CD4-positive, alpha-beta T cell treated with Interleukin-21 for 1 hour (primary cell): Measurements from ENCODE around the gene PRKAG2.
A peak's percentile ranks its signal among the peaks of the same experiment; 100 is the strongest.

Experiments
- DNase-seq: peaks from one replicate; pipeline ENCODE4 v3.0.0-alpha.2; 2020

PRKAG2 gene

GRCh38 chr7:151864081-151864480 lies 12.8 kb downstream of the PRKAG2 start:
- no peak for DNase-seq

DNA sequence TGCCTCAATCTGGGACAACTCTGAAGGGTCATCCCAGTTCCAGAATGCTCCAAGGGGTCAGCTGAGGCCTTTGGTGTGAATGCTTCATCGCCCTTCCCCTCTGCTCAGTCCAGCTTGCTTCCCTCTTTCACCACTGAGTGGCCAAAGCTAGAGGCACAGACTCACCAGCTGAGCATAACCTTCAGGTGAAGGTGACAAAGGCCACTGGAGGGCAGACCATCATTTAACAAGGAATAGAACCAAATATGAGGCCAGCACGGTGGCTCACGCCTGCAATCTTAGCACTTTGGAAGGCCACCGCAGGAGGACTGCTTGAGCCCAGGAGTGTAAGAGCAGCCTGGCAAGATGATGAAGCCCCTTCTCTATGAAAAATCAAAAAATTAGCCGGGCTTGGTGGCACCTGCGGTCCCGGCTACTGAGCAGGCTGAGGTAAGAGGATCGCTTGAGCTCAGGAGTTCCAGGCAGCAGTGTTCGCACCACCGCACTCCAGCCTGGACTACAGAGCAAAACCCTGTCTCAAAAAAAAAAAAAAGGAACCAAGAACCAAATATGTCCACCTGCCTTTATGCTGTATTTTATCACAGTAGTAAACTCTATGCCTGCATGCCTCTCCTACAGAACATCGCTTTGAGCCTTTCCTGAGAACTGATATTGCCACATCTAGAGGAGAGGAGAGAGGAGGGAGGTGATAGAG lies 13.4 kb downstream of the PRKAG2 start:
- no peak for DNase-seq

- DNase-seq = no peak
Observed at GRCh38 chr7:151862606-151863381, 14.1 kb downstream of the PRKAG2 start.

DNA sequence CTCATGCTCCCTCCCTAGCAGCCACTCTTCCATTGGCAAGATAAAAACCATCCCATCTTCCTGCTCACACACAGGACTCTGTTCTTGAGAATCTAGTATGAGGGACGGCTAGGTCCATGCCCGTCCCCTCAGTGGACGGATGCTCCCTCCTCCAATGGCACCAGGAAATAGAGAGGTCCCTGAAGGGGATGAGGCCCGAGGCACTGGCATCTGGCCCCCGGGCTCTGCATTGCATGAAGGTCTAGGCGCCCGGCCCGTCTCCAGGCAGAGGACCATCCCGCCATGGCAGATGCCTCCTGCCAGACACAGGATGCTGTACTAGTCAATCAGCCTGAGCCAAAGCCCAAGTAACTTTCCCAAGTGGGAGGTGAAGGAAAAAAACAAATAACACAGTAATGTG lies 15.0 kb downstream of the PRKAG2 start:
- no peak for DNase-seq

DNA sequence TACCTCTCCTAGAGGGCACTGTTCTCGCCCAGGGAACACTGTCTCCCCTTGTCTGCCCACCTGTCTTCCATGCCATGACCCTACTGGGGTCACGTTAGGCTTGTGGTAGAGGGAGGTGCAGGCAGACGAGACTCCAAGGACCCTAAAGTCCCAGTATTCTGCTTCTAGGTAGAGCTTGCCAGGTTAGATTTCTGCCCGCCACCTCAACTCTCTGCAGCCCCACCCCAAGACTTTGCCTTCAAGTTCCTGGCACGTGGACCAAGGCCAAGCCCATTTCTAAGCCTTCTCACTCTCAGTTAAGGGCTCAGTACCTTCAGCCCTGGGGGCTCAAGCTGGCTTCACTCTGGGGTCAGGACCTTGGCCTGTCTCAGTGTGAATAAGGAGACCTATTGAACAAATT lies 16.1 kb downstream of the PRKAG2 start:
- DNase-seq = no peak

GRCh38 chr7:151859948-151860685 lies 16.8 kb downstream of the PRKAG2 start:
- no peak for DNase-seq

DNA sequence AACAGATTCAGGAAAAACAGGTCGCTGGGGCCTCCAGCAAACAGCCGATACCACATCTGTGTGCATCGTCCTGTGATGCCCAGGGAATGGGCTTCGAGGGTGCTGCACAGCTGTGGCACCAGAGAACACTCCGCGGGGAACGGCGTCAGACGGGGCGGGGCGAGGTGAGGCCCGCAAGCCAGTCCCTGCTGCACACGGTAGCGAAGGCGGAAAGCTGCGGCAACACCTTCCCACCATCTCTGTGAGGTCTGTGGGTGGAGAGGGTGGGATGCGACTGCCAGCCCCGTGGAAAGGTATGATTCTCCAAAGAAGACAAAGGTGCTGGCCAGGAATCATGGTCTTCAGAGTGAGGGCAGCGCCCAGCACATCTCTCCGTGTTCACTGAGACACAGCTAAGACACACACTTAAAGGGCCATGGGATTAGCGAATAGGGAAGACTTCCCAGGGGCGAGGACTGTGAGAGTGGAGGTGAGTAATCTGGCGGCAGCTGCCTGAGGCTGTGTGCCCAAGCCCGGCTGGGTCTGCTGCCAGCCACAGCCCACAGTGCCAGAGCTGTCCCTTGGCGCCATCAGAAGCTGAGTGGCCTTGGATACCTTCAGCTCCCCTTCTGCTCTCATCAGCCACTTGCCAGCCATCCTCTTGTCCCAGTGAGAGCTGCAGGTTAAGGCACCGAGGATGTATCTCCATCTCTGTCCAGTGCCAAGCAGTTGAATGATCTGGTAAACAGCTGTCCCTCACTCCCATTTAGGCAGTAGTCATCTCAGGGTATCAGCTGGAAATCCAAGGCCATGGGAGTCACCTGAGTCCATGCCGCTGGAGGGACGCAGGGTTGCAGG lies 17.6 kb downstream of the PRKAG2 start:
- no peak for DNase-seq

GRCh38 chr7:151858456-151858855 lies 18.5 kb downstream of the PRKAG2 start:
- DNase-seq = no peak

GRCh38 chr7:151857866-151858450 lies 19.0 kb downstream of the PRKAG2 start:
- DNase-seq = no peak

DNA sequence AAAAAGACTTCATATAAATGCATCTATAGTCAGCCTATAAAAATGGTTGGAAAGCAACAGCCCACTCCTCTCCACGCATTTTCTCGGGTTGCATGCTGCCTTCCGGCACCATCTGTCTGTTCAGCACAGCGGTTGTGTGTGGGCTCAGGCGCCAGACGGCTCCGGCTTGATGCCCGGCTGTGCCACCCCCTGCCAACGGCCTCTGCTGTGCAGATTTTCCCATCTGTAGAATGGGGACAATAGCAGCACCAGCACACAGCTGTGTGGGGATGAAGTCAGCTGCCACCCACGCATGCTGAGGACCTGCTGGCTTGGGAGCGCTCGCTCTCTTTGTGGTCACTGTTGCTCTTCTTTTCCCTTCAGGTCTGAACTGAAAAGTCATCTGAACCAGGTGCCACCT lies 19.5 kb downstream of the PRKAG2 start:
- DNase-seq = no peak

GRCh38 chr7:151856516-151856915 lies 20.4 kb downstream of the PRKAG2 start:
- no peak for DNase-seq

DNA sequence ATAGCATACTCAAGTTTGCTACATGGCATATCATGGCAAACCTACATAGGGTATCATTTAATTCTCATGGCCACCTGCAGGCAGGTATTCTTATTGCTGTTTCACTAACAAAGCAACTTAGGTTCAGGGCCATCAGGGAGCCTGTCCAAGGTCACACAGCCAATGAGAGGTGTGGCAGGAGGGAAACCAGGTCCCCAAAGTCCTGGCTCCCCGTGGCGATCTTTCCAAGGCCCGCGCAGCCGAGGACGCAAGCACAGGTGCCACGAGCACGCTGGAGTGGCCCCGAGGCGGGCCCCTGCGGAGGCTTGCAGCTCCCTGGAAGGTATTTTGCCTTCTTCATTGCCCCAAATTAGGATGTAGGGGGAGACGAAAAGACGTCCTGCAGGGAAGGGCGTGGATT lies 20.8 kb downstream of the PRKAG2 start:
- DNase-seq = no peak

DNA sequence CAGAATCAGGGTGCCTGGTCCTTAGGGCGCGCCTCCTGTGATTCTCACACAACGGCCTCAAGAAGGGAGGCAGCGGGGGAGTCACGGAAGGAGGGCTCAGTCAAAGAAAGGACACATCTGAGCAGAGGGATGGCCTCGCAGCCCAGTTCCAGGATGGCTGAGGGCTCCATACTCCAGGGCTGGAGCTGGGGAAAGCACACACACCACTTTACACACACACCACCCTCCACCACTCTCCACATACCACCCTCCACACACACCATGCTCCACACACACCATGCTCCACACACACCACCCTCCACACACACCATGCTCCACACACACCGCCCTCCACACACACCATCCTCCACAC lies 22.2 kb downstream of the PRKAG2 start:
- no peak for DNase-seq

DNA sequence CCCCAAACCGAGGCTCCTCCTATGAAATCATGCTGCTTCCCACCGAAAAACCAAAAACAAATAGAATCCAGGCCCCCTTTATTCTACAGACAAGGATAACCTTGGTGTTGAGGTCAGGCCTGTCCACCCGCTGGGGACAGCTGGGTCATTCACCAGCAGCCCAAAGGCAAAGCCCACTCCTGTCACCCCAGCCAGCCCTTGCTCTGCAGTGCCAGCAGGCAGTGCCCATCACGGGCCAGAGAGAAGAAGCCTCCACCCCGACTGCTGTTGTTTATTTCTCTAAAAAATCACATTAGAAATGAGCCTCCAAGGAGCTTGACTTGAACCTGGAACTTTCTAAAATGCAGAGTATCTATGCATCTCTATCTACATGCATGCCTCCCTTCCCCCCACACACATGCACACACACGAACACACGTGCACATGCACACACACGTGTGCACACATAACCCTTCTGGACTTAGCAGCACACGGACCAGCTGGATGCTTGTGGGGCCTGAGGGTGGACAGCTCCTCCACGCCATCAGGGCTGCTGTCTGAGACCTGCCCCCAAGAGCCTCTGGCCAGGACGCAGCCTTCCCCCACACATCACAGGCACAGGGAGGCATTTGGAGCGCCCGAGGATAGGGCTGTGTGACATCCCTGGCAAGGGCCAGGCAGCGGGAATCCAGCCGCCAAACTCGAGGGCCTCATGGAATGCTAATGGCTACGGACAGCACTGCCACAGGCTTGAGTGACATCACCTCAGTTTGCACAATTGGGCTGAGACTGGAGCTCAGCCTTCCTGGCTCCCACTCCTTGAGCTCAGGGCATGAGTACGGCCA lies 22.8 kb downstream of the PRKAG2 start:
- no peak for DNase-seq

- no peak for DNase-seq
Observed at GRCh38 chr7:151852486-151853396, 24.2 kb downstream of the PRKAG2 start.

- no peak for DNase-seq
Observed at GRCh38 chr7:151851782-151852181, 25.1 kb downstream of the PRKAG2 start.

- peak; percentile 33 for DNase-seq
Observed at GRCh38 chr7:151851145-151851751, 25.7 kb downstream of the PRKAG2 start.

GRCh38 chr7:151850491-151851124 lies 26.3 kb downstream of the PRKAG2 start:
- no peak for DNase-seq

- no peak for DNase-seq
Observed at GRCh38 chr7:151849879-151850260, 27.0 kb downstream of the PRKAG2 start.
